Fibroblast of the aortic adventitia (primary cell): ENCODE measurements around the gene CLBA1. TPM values are rescaled to one million over a fixed set of nuclear protein-coding genes. Genes with fewer than 3 reads are reported as not detected.

Source experiments
- DNase-seq: peaks from one replicate; pipeline ENCODE4 v3.0.0-alpha.2; 2010; ENCODE audit warnings: low read depth
- H3K4me3 ChIP-seq: 2 replicates; pipeline ENCODE4 v1.5.1; 2011; ENCODE audit warnings: low read depth, mild to moderate bottlenecking, control low read depth, low read length, moderate library complexity
- CTCF ChIP-seq: IDR thresholded peaks from 2 replicates; pipeline ENCODE4 v1.5.1; 2011; ENCODE audit warnings: mild to moderate bottlenecking, low read length, control low read depth, inconsistent platforms; ENCODE audit not compliant: insufficient read depth
- total RNA-seq: library from RNA; depleted of rRNA; stranded (reverse); fragments of >200 nt; gene quantifications from 2 replicates; pipeline ENCODE4 v1.2.3, GENCODE V29; 2012; ENCODE audit warnings: low replicate concordance

The CLBA1 gene
- total RNA-seq, 1 donor, result 8.0 TPM

GRCh38 chr14:105010106-105010505 is 24.5 kb downstream of the CLBA1 start:
- no peak overlapping the region for H3K4me3 ChIP-seq
- no peak for TF ChIP-seq CTCF
- DNase-seq, result no peak

GRCh38 chr14:105010891-105011291 is 25.3 kb downstream of the CLBA1 start:
- no peak for TF ChIP-seq CTCF
- DNase-seq, result no peak
- no peak overlapping the region for H3K4me3 ChIP-seq

- H3K4me3 ChIP-seq, result no peak overlapping the region
- DNase-seq, result no peak
- TF ChIP-seq CTCF, result no peak
Measured at GRCh38 chr14:105011312-105011990, 25.9 kb downstream of the CLBA1 start.

- no peak for DNase-seq
- no peak overlapping the region for H3K4me3 ChIP-seq
- peak; percentile 28 for TF ChIP-seq CTCF
Measured at GRCh38 chr14:105012171-105012985, 26.8 kb downstream of the CLBA1 start.

GRCh38 chr14:105013150-105013785 is 27.7 kb downstream of the CLBA1 start:
- no peak overlapping the region for H3K4me3 ChIP-seq
- no peak for DNase-seq

GRCh38 chr14:105014032-105014431 is 28.4 kb downstream of the CLBA1 start:
- TF ChIP-seq CTCF, result no peak
- no peak overlapping the region for H3K4me3 ChIP-seq
- no peak for DNase-seq

More at GRCh38 chr14:105013150-105013785, 27.7 kb downstream of the CLBA1 start:
- TF ChIP-seq CTCF, result no peak
